HL-60 (cell line): ENCODE results near the gene SH3D19.

Experiments used
- DNase-seq, 2 experiments: peaks; one replicate each; pipeline ENCODE4 v3.0.0-alpha.2; 2010 to 2020; ENCODE audit warnings: low read depth in 1 of 2, low spot score in 1 of 2
- H3K27ac ChIP-seq: fragments of 250-450 bp; sonication (Bioruptor Pico); replicated peaks from 2 replicates; pipeline ENCODE4 v1.5.1; 2020; ENCODE audit warnings: mild to moderate bottlenecking, moderate library complexity
- H3K27me3 ChIP-seq: fragments of 250-450 bp; sonication (Bioruptor Pico); 2 replicates; pipeline ENCODE4 v1.5.1; 2021; ENCODE audit warnings: mild to moderate bottlenecking, moderate library complexity; ENCODE audit not compliant: insufficient read depth, poor library complexity, severe bottlenecking
- H3K4me3 ChIP-seq: replicated peaks from 2 replicates; pipeline ENCODE4 v1.5.1; 2011; ENCODE audit warnings: mild to moderate bottlenecking, control low read depth, low read length; ENCODE audit not compliant: insufficient read depth
- CTCF ChIP-seq: IDR thresholded peaks from one replicate; pipeline ENCODE4 v1.5.1; 2011; ENCODE audit warnings: low read length, control low read depth, inconsistent platforms; ENCODE audit not compliant: insufficient read depth
- GABPA ChIP-seq: IDR thresholded peaks from 2 replicates; pipeline ENCODE4 v1.6.1; 2012; ENCODE audit warnings: low read depth
- POLR2AphosphoS5 ChIP-seq: IDR thresholded peaks from 2 replicates; pipeline ENCODE4 v1.6.1; 2012; ENCODE audit warnings: low read depth
- REST ChIP-seq: IDR thresholded peaks from 2 replicates; pipeline ENCODE4 v1.6.1; 2012; ENCODE audit warnings: low read depth; ENCODE audit not compliant: insufficient replicate concordance
- SPI1 ChIP-seq: IDR thresholded peaks from 2 replicates; pipeline ENCODE4 v1.6.1; 2012; ENCODE audit warnings: low read depth, mild to moderate bottlenecking, borderline replicate concordance

The SH3D19 gene

GRCh38 chr4:151329217-151330007 is 4.0 kb upstream of the SH3D19 start:
- no peak for DNase-seq
- TF ChIP-seq REST (no peak), GABPA (no peak), POLR2AphosphoS5 (no peak), SPI1 (no peak), CTCF (no peak)
- Histone ChIP-seq H3K4me3 (no peak overlapping the region), H3K27me3 (peaks cover 17% of the 10 kb centered on the region), H3K27ac (no peak overlapping the region)

GRCh38 chr4:151325949-151326246 is 493 bp upstream of the SH3D19 start:
- TF ChIP-seq CTCF (no peak), GABPA (no peak), REST (no peak), POLR2AphosphoS5 (no peak), SPI1 (no peak)
- no peak overlapping the region for H3K27ac ChIP-seq
- no peak overlapping the region for H3K4me3 ChIP-seq

GRCh38 chr4:151324752-151325110 is 674 bp downstream of the SH3D19 start:
- Histone ChIP-seq H3K27me3 (peaks cover 29% of the 10 kb centered on the region), H3K4me3 (no peak overlapping the region), H3K27ac (no peak overlapping the region)
- no peak for DNase-seq
- TF ChIP-seq SPI1 (no peak), GABPA (no peak), REST (no peak), CTCF (no peak), POLR2AphosphoS5 (no peak)

More at GRCh38 chr4:151325949-151326246, 493 bp upstream of the SH3D19 start:
- no peak for DNase-seq
- H3K27me3 ChIP-seq: peaks cover 29% of the 10 kb centered on the region
